K562 (cell line): Measurements from ENCODE around the gene PRMT3. TPM values are rescaled to one million over a fixed set of nuclear protein-coding genes. Genes with fewer than 3 reads are reported as not detected.

Source experiments
- ASH1L ChIP-seq: fragments of 450-650 bp; IDR thresholded peaks from 2 replicates; pipeline ENCODE4 v1.6.1; 2018; ENCODE audit warnings: borderline replicate concordance, mild to moderate bottlenecking, low read depth; ENCODE audit not compliant: partially characterized antibody
- ATF6 ChIP-seq: sonication (generic); formaldehyde crosslinking; IDR thresholded peaks from 2 replicates; pipeline ENCODE4 v1.4.0; 2020; ENCODE audit warnings: mild to moderate bottlenecking, missing genetic modification reagents
- CHD2 ChIP-seq: IDR thresholded peaks from 2 replicates; pipeline ENCODE4 v1.6.1; 2011; ENCODE audit warnings: low read depth, low read length
- CXXC5 ChIP-seq: fragments of 250-450 bp; sonication (Bioruptor Pico); IDR thresholded peaks from 2 replicates; pipeline ENCODE4 v1.8.0; 2022; ENCODE audit warnings: inconsistent platforms, mild to moderate bottlenecking, moderate library complexity
- DDX20 ChIP-seq: fragments of 450-650 bp; IDR thresholded peaks from 2 replicates; pipeline ENCODE4 v1.6.1; 2016; ENCODE audit warnings: missing genetic modification characterization, low read depth, mild to moderate bottlenecking, missing compliant biosample characterization, moderate library complexity
- DNMT1 ChIP-seq: fragments of 450-650 bp; IDR thresholded peaks from 2 replicates; pipeline ENCODE4 v1.6.1; 2016; ENCODE audit warnings: antibody characterized with exemption, mild to moderate bottlenecking
- GATAD2A ChIP-seq: fragments of 450-650 bp; IDR thresholded peaks from 2 replicates; pipeline ENCODE4 v1.6.1; 2017
- HDAC1 ChIP-seq, 2 experiments: fragments of 450-650 bp; IDR thresholded peaks; 2 replicates each; pipeline ENCODE4 v1.6.1; 2016 to 2017; ENCODE audit warnings: inconsistent platforms in 1 of 2, mild to moderate bottlenecking in 1 of 2, moderate library complexity in 1 of 2
- HDAC3 ChIP-seq: fragments of 450-650 bp; IDR thresholded peaks from 2 replicates; pipeline ENCODE4 v1.6.1; 2018; ENCODE audit warnings: borderline replicate concordance, mild to moderate bottlenecking, moderate library complexity; ENCODE audit not compliant: partially characterized antibody
- L3MBTL2 ChIP-seq: fragments of 450-650 bp; IDR thresholded peaks from 2 replicates; pipeline ENCODE4 v1.6.1; 2016; ENCODE audit warnings: mild to moderate bottlenecking, moderate library complexity
- PBX2 ChIP-seq, 2 experiments: IDR thresholded peaks in 1 of 2; conservative IDR thresholded peaks in 1 of 2; 2 replicates each; pipeline ENCODE4 v1.6.1; 2016; ENCODE audit warnings: low read depth in 2 of 2, mild to moderate bottlenecking in 1 of 2, missing compliant biosample characterization in 1 of 2, missing genetic modification characterization in 1 of 2, moderate library complexity in 1 of 2
- PRMT5 ChIP-seq: sonication (generic); formaldehyde crosslinking; IDR thresholded peaks from 2 replicates; pipeline ENCODE4 v1.5.0; 2020; ENCODE audit warnings: missing genetic modification reagents
- RHOXF2B ChIP-seq: fragments of 250-450 bp; sonication (Bioruptor Pico); conservative IDR thresholded peaks from 2 replicates; pipeline ENCODE4 v1.5.1; 2021
- TCF3 ChIP-seq: sonication (generic); formaldehyde crosslinking; IDR thresholded peaks from 2 replicates; pipeline ENCODE4 v1.4.0; 2020; ENCODE audit warnings: mild to moderate bottlenecking, missing genetic modification reagents
- THRAP3 ChIP-seq: fragments of 450-650 bp; IDR thresholded peaks from 2 replicates; pipeline ENCODE4 v1.6.1; 2016; ENCODE audit warnings: mild to moderate bottlenecking, inconsistent platforms, borderline replicate concordance
- YY1 ChIP-seq, 3 experiments: IDR thresholded peaks; 2 replicates each; pipeline ENCODE4 v1.6.1; 2011; ENCODE audit warnings: low read length in 2 of 3, mild to moderate bottlenecking in 2 of 3, moderate library complexity in 2 of 3, borderline replicate concordance in 1 of 3, control low read depth in 1 of 3, low read depth in 1 of 3; ENCODE audit not compliant: insufficient read depth in 3 of 3, insufficient replicate concordance in 2 of 3, control insufficient read depth in 1 of 3, insufficient read length in 1 of 3; ENCODE audit errors: extremely low read depth in 1 of 3
- ZC3H8 ChIP-seq: fragments of 450-650 bp; IDR thresholded peaks from 2 replicates; pipeline ENCODE4 v1.6.1; 2017
- ZFP36 ChIP-seq: fragments of 150-350 bp; IDR thresholded peaks from 2 replicates; pipeline ENCODE4 v1.6.1; 2018; ENCODE audit warnings: low read length, low read depth; ENCODE audit not compliant: partially characterized antibody
- ZNF174 ChIP-seq: fragments of 250-450 bp; sonication (Bioruptor Pico); IDR thresholded peaks from 2 replicates; pipeline ENCODE4 v1.4.0; 2020; ENCODE audit warnings: mild to moderate bottlenecking
- ZNF232 ChIP-seq: sonication (generic); formaldehyde crosslinking; IDR thresholded peaks from 2 replicates; pipeline ENCODE4 v1.8.0; 2022; ENCODE audit warnings: mild to moderate bottlenecking, missing genetic modification reagents
- ZNF311 ChIP-seq: fragments of 250-450 bp; sonication (Bioruptor Pico); IDR thresholded peaks from 2 replicates; pipeline ENCODE4 v1.4.0; 2020; ENCODE audit warnings: mild to moderate bottlenecking, moderate library complexity
- ZNF347 ChIP-seq: fragments of 450-650 bp; formaldehyde crosslinking; IDR thresholded peaks from 2 replicates; pipeline ENCODE4 v1.4.0; 2020; ENCODE audit warnings: low read depth, mild to moderate bottlenecking, moderate library complexity
- ZNF75A ChIP-seq: fragments of 450-650 bp; formaldehyde crosslinking; IDR thresholded peaks from 2 replicates; pipeline ENCODE4 v1.4.0; 2020; ENCODE audit warnings: mild to moderate bottlenecking
- polyA plus RNA-seq, 8 experiments: library from polyadenylated mRNA; depleted of rRNA in 4 of 8; stranded (reverse) in 5 of 8; unstranded in 3 of 8; fragments of >200 nt; fragmentation: Nextera tagmentation in 2 of 8; fragmentation: Illumina TruSeq in 1 of 8; extraction: Ambion mirVana in 2 of 8; extraction: Trizol in 1 of 8; gene quantifications; 2 replicates each; pipeline versions ENCODE4 v1.2.1 to v1.2.3, GENCODE V29; 2011 to 2014; ENCODE audit warnings: inconsistent platforms in 1 of 8, missing spikeins in 1 of 8
- total RNA-seq, 7 experiments: library from RNA; depleted of rRNA in 6 of 7; stranded (reverse); fragments of >200 nt in 6 of 7; fragmentation: Illumina TruSeq in 2 of 7; extraction: Trizol in 2 of 7; gene quantifications; 2 replicates each; pipeline versions ENCODE4 v1.2.1 to v1.2.3, GENCODE V29; 2011 to 2021; ENCODE audit warnings: low replicate concordance in 1 of 7

Gene PRMT3
- total and polyA plus RNA-seq, 9 of the 15 experiments (the other 6 are each of a cell fraction or from before 2014, with no cell fraction given), result 24.0 to 62.1 (median 44.7) TPM

GRCh38 chr11:20363500-20364340 is 23.8 kb upstream of the PRMT3 start, which contains the start of gene HTATIP2 (continued):
- TF ChIP-seq HDAC1 (IDR thresholded peaks at IDR 0.05) (peak in 1 of 2 experiments; percentile 35; a peak in 1 of 4 replicates), ZNF232 (CRISPR knock-in tag) (no peak), PRMT5 (CRISPR knock-in tag) (no peak), L3MBTL2 (peak; percentile 97), PBX2 (CRISPR knock-in tag; IDR thresholded peaks at IDR 0.05; ENCODE audit: low read depth) (no peak), PBX2 (tag; conservative IDR thresholded peaks at IDR 0.05; ENCODE audit: low read depth) (no peak), HDAC3 (no peak), CHD2 (no peak), GATAD2A (peak; percentile 84), TCF3 (CRISPR knock-in tag) (peak; percentile 58), ASH1L (no peak), ZNF174 (no peak), ZNF75A (no peak), CXXC5 (CRISPR knock-in tag) (peak; percentile 85), ZNF347 (CRISPR knock-in tag) (no peak), ATF6 (CRISPR knock-in tag) (no peak), YY1 (IDR thresholded peaks at IDR 0.05; ENCODE audit: borderline replicate concordance in 1 of 3, control insufficient read depth in 1 of 3, extremely low read depth in 1 of 3, insufficient read depth in 3 of 3, insufficient read length in 1 of 3, insufficient replicate concordance in 2 of 3, low read depth in 1 of 3, low read length in 2 of 3) (peak in 2 of 3 experiments; percentile 18 to 70), THRAP3 (no peak), ZFP36 (no peak), DDX20 (no peak), DNMT1 (no peak), RHOXF2B (CRISPR knock-in tag) (no peak), ZNF311 (CRISPR knock-in tag) (no peak), ZC3H8 (no peak)
